DMS53 treated with DMSO at 0.1 percent for 48 hours (cell line): ENCODE results near the gene NR2F6.
"Not testable (repeated sequence)": the region's sequence is repeated elsewhere in the genome, so short reads cannot be mapped to it uniquely, and the experiment has no call there.

Experiments
- DNase-seq: peaks from one replicate; lab custom pipeline; 2025; ENCODE audit not compliant: unreplicated experiment; lab: John Stamatoyannopoulos, UW

The NR2F6 gene

GRCh38 chr19:17213334-17213733 lies 32.4 kb downstream of the NR2F6 start:
- no peak for DNase-seq

GRCh38 chr19:17211547-17212446 lies 33.9 kb downstream of the NR2F6 start:
- no peak for DNase-seq

GRCh38 chr19:17210296-17210695 lies 35.4 kb downstream of the NR2F6 start:
- no peak for DNase-seq

GRCh38 chr19:17209126-17210036 lies 36.3 kb downstream of the NR2F6 start:
- no peak for DNase-seq

GRCh38 chr19:17206736-17207581 lies 38.8 kb downstream of the NR2F6 start:
- no peak for DNase-seq

GRCh38 chr19:17205237-17206140 lies 40.2 kb downstream of the NR2F6 start:
- DNase-seq, result no peak

- no peak for DNase-seq
Measured at GRCh38 chr19:17202713-17203112, 43.0 kb downstream of the NR2F6 start.

- DNase-seq, result no peak
Measured at GRCh38 chr19:17202249-17202648, 43.5 kb downstream of the NR2F6 start.

- DNase-seq, result no peak
Measured at GRCh38 chr19:17200408-17201079, 45.2 kb downstream of the NR2F6 start.

- DNase-seq, result no peak
Measured at GRCh38 chr19:17197666-17198065, 48.1 kb downstream of the NR2F6 start.

- no peak for DNase-seq
Measured at GRCh38 chr19:17196610-17197009, 49.1 kb downstream of the NR2F6 start.

GRCh38 chr19:17195106-17195505 lies 50.6 kb downstream of the NR2F6 start:
- no peak for DNase-seq

- DNase-seq, result no peak
Measured at GRCh38 chr19:17194608-17195007, 51.1 kb downstream of the NR2F6 start.

- no peak for DNase-seq
Measured at GRCh38 chr19:17192751-17193150, 53.0 kb downstream of the NR2F6 start.

- DNase-seq, result not testable (repeated sequence)
Measured at GRCh38 chr19:17191736-17192135, 54.0 kb downstream of the NR2F6 start.

- no peak for DNase-seq
Measured at GRCh38 chr19:17185590-17185989, 60.1 kb downstream of the NR2F6 start.

- no peak for DNase-seq
Measured at GRCh38 chr19:17184371-17184841, 61.3 kb downstream of the NR2F6 start.

GRCh38 chr19:17183858-17184321 lies 61.8 kb downstream of the NR2F6 start:
- no peak for DNase-seq

- DNase-seq, result no peak
Measured at GRCh38 chr19:17183271-17183761, 62.4 kb downstream of the NR2F6 start.
